Glutamatergic neuron (in vitro differentiated cells): ENCODE data around the gene VPS26B. TPM values are rescaled to one million over a fixed set of nuclear protein-coding genes. Genes with fewer than 3 reads are reported as not detected.

Source experiments
- DNase-seq: peaks from one replicate; pipeline ENCODE4 v3.0.0; 2022
- H3K27ac Mint-ChIP-seq: one replicate; pipeline ENCODE4 v1.8.0; 2020; ENCODE audit warnings: mild to moderate bottlenecking, mixed read lengths, inconsistent platforms; ENCODE audit not compliant: unreplicated experiment
- H3K27me3 Mint-ChIP-seq: one replicate; pipeline ENCODE4 v1.8.0; 2020; ENCODE audit warnings: mild to moderate bottlenecking, moderate library complexity, mixed read lengths, inconsistent platforms; ENCODE audit not compliant: unreplicated experiment
- H3K36me3 Mint-ChIP-seq: one replicate; pipeline ENCODE4 v1.8.0; 2020; ENCODE audit warnings: mild to moderate bottlenecking, mixed read lengths, inconsistent platforms; ENCODE audit not compliant: unreplicated experiment
- H3K4me1 Mint-ChIP-seq: one replicate; pipeline ENCODE4 v1.8.0; 2020; ENCODE audit warnings: mild to moderate bottlenecking, low read depth, mixed read lengths, inconsistent platforms; ENCODE audit not compliant: unreplicated experiment
- H3K4me3 Mint-ChIP-seq: one replicate; pipeline ENCODE4 v1.8.0; 2020; ENCODE audit warnings: mild to moderate bottlenecking, mixed read lengths, inconsistent platforms; ENCODE audit not compliant: unreplicated experiment
- H3K9me3 Mint-ChIP-seq: one replicate; pipeline ENCODE4 v1.8.0; 2020; ENCODE audit warnings: mild to moderate bottlenecking, moderate library complexity, mixed read lengths, inconsistent platforms; ENCODE audit not compliant: unreplicated experiment
- CTCF ChIP-seq: fragments of 200-600 bp; sonication (generic); IDR thresholded peaks from one replicate; pipeline ENCODE4 v1.5.0; 2021; ENCODE audit not compliant: partially characterized antibody, unreplicated experiment
- total RNA-seq: library from RNA; stranded (reverse); fragmentation: NEBNext Ultra II Directional; extraction: Animal tissue kit (Norgen Biotek cat#: 25700); gene quantifications from one replicate; pipeline ENCODE4 v1.2.1, GENCODE V29; 2021; ENCODE audit not compliant: unreplicated experiment

VPS26B gene
- total RNA-seq, 1 donor from 2014 or later = 63.6 TPM

GRCh38 chr11:134230339-134230738 lies 5.9 kb downstream of the VPS26B start:
- no peaks in the 10 kb centered on the region for H3K36me3 Mint-ChIP-seq
- peaks cover 3% of the 10 kb centered on the region for H3K9me3 Mint-ChIP-seq
- H3K27ac Mint-ChIP-seq = no peak overlapping the region
- DNase-seq = no peak
- peaks cover 4% of the 10 kb centered on the region for H3K27me3 Mint-ChIP-seq
- peaks cover 29% of the 10 kb centered on the region for H3K4me1 Mint-ChIP-seq
- no peak for TF ChIP-seq CTCF
- H3K4me3 Mint-ChIP-seq = no peak overlapping the region

GRCh38 chr11:134231958-134232659 lies 7.6 kb downstream of the VPS26B start:
- H3K4me1 Mint-ChIP-seq = peaks cover 17% of the 10 kb centered on the region
- no peaks in the 10 kb centered on the region for H3K9me3 Mint-ChIP-seq
- H3K36me3 Mint-ChIP-seq = no peaks in the 10 kb centered on the region
- TF ChIP-seq CTCF = no peak
- H3K4me3 Mint-ChIP-seq = no peak overlapping the region
- H3K27me3 Mint-ChIP-seq = peaks cover 1% of the 10 kb centered on the region
- no peak overlapping the region for H3K27ac Mint-ChIP-seq
- no peak for DNase-seq

- Mint-ChIP-seq H3K27me3 (peaks cover 6% of the 10 kb centered on the region), H3K27ac (no peak overlapping the region), H3K36me3 (no peaks in the 10 kb centered on the region), H3K9me3 (peaks cover 2% of the 10 kb centered on the region), H3K4me3 (no peak overlapping the region), H3K4me1 (peaks cover 11% of the 10 kb centered on the region)
- no peak for DNase-seq
- TF ChIP-seq CTCF = no peak
These were observed 9.3 kb downstream of the VPS26B start for GRCh38 chr11:134233729-134234179.

GRCh38 chr11:134235399-134235798 lies 10.9 kb downstream of the VPS26B start:
- Mint-ChIP-seq H3K27ac (no peak overlapping the region), H3K4me1 (peaks cover 7% of the 10 kb centered on the region), H3K27me3 (peaks cover 5% of the 10 kb centered on the region), H3K9me3 (peaks cover 2% of the 10 kb centered on the region), H3K36me3 (no peaks in the 10 kb centered on the region), H3K4me3 (no peak overlapping the region)
- no peak for TF ChIP-seq CTCF
- no peak for DNase-seq

- H3K27me3 Mint-ChIP-seq = peaks cover 5% of the 10 kb centered on the region
- H3K27ac Mint-ChIP-seq = no peak overlapping the region
- peaks cover 2% of the 10 kb centered on the region for H3K9me3 Mint-ChIP-seq
- H3K4me3 Mint-ChIP-seq = no peak overlapping the region
- no peak for DNase-seq
- TF ChIP-seq CTCF = no peak
- peaks cover 3% of the 10 kb centered on the region for H3K4me1 Mint-ChIP-seq
- no peaks in the 10 kb centered on the region for H3K36me3 Mint-ChIP-seq
These were observed 12.5 kb downstream of the VPS26B start for GRCh38 chr11:134236834-134237556.
